A549 (cell line): ENCODE results near the gene COL13A1. TPM values are rescaled to one million over a fixed set of nuclear protein-coding genes. Genes with fewer than 3 reads are reported as not detected.

Experiments
- ATAC-seq, 2 experiments: fragments of 200-7000 bp in 1 of 2; fragments of >200 bp in 1 of 2; cut with Nextera tagmentation in 1 of 2; cut with Tn5 transposase in 1 of 2; 3 replicates each; pipeline versions ENCODE4 v1.8.0 to v1.9.1; 2018 to 2020; ENCODE audit warnings: mild to moderate bottlenecking in 1 of 2, moderate library complexity in 1 of 2
- CTCF ChIA-PET: fragments of 300-600 bp; sonication (Branson Sonifier 250); formaldehyde crosslinking; extraction: SDS; loops from one replicate; lab custom pipeline; 2021; ENCODE audit warnings: antibody characterized with exemption, inconsistent platforms; lab: Yijun Ruan, JAX
- POLR2A ChIA-PET: fragments of 350-600 bp; formaldehyde crosslinking; extraction: SDS; loops from one replicate; lab custom pipeline; 2021; ENCODE audit warnings: antibody characterized with exemption, inconsistent platforms; lab: Yijun Ruan, JAX
- DNase-seq, 2 experiments: peaks; one replicate each; pipeline versions ENCODE4 v3.0.0 to v3.0.0-alpha.2; 2011 to 2016; ENCODE audit warnings: low read depth in 1 of 2, low spot score in 1 of 2
- FAIRE-seq: peaks from 2 replicates; lab custom pipeline; 2011; peaks lifted over from hg19 to GRCh38; lab: Jason Lieb, UNC
- H3K27ac ChIP-seq, 2 experiments: fragments of >200 bp; sonication (Bioruptor Twin); formaldehyde crosslinking; 3 replicates each; pipeline ENCODE4 v1.5.1; 2016 to 2017
- H3K4me1 ChIP-seq: fragments of >200 bp; sonication (Bioruptor Twin); formaldehyde crosslinking; 3 replicates; pipeline ENCODE4 v1.6.1; 2016
- H3K4me2 ChIP-seq: fragments of >200 bp; sonication (Bioruptor Twin); formaldehyde crosslinking; 3 replicates; pipeline ENCODE4 v1.6.1; 2016
- H3K4me3 ChIP-seq: fragments of >200 bp; sonication (Bioruptor Twin); formaldehyde crosslinking; 3 replicates; pipeline ENCODE4 v1.5.1; 2016
- H3K9me3 ChIP-seq: fragments of >200 bp; sonication (Bioruptor Twin); formaldehyde crosslinking; 3 replicates; pipeline ENCODE4 v1.6.1; 2016
- BCL3 ChIP-seq: fragments of >200 bp; sonication (Bioruptor Twin); formaldehyde crosslinking; IDR thresholded peaks from 3 replicates; pipeline ENCODE4 v1.6.1; 2016
- CBX2 ChIP-seq: fragments of 200-600 bp; sonication (generic); IDR thresholded peaks from 2 replicates; pipeline ENCODE4 v1.6.1; 2016; ENCODE audit warnings: low read depth, mild to moderate bottlenecking, borderline replicate concordance
- CBX8 ChIP-seq: fragments of 200-600 bp; sonication (generic); IDR thresholded peaks from 2 replicates; pipeline ENCODE4 v1.6.1; 2016
- CHD2 ChIP-seq: fragments of 150-350 bp; IDR thresholded peaks from 2 replicates; pipeline ENCODE4 v1.6.1; 2014; ENCODE audit warnings: low read length; ENCODE audit not compliant: partially characterized antibody
- E2F6 ChIP-seq: IDR thresholded peaks from 2 replicates; pipeline ENCODE4 v1.6.1; 2012; ENCODE audit warnings: low read depth, borderline replicate concordance
- FOSL2 ChIP-seq, 2 experiments: fragments of 450-650 bp in 1 of 2; fragments of >200 bp in 1 of 2; sonication (Bioruptor Twin) in 1 of 2; formaldehyde crosslinking; IDR thresholded peaks; 2 replicates each; pipeline versions ENCODE4 v1.5.0 to v1.6.1; 2016 to 2020; ENCODE audit warnings: mild to moderate bottlenecking in 1 of 2, moderate library complexity in 1 of 2
- FOXS1 ChIP-seq: fragments of 250-450 bp; sonication (Bioruptor Pico); IDR thresholded peaks from 2 replicates; pipeline ENCODE4 v1.5.0; 2020; ENCODE audit warnings: mild to moderate bottlenecking, moderate library complexity
- HES2 ChIP-seq: fragments of >200 bp; sonication (Bioruptor Twin); formaldehyde crosslinking; IDR thresholded peaks from 2 replicates; pipeline ENCODE4 v1.6.1; 2016
- HEYL ChIP-seq: fragments of 250-450 bp; sonication (Bioruptor Pico); IDR thresholded peaks from 2 replicates; pipeline ENCODE4 v1.8.0; 2021; ENCODE audit warnings: mild to moderate bottlenecking, moderate library complexity
- HOXB13 ChIP-seq: fragments of 250-450 bp; sonication (Bioruptor Pico); IDR thresholded peaks from 2 replicates; pipeline ENCODE4 v1.5.0; 2020; ENCODE audit warnings: low read depth, mild to moderate bottlenecking, moderate library complexity
- NFE2L2 ChIP-seq: fragments of 150-350 bp; conservative IDR thresholded peaks from 2 replicates; pipeline ENCODE4 v1.6.1; 2014; ENCODE audit warnings: low read length
- NR3C1 ChIP-seq: fragments of >200 bp; sonication (Bioruptor Twin); formaldehyde crosslinking; IDR thresholded peaks from 3 replicates; pipeline ENCODE4 v1.6.1; 2017
- PHF8 ChIP-seq: fragments of 200-600 bp; sonication (generic); IDR thresholded peaks from 2 replicates; pipeline ENCODE4 v1.6.1; 2016; ENCODE audit warnings: low read depth, mild to moderate bottlenecking, antibody characterized with exemption, moderate library complexity, borderline replicate concordance
- POLR2A ChIP-seq: IDR thresholded peaks from 2 replicates; pipeline ENCODE4 v1.6.1; 2012; ENCODE audit warnings: mild to moderate bottlenecking, low read length
- RAD21 ChIP-seq, 2 experiments: fragments of >200 bp in 1 of 2; sonication (Bioruptor Twin) in 1 of 2; formaldehyde crosslinking in 1 of 2; IDR thresholded peaks in 1 of 2; conservative IDR thresholded peaks in 1 of 2; 2 replicates in 1 of 2; 3 replicates in 1 of 2; pipeline ENCODE4 v1.6.1; 2012 to 2018; ENCODE audit warnings: inconsistent platforms in 1 of 2
- RARB ChIP-seq: fragments of 250-450 bp; sonication (Bioruptor Pico); IDR thresholded peaks from 2 replicates; pipeline ENCODE4 v1.8.0; 2021; ENCODE audit warnings: mild to moderate bottlenecking, moderate library complexity
- RCOR1 ChIP-seq: fragments of 150-350 bp; IDR thresholded peaks from 2 replicates; pipeline ENCODE4 v1.6.1; 2014; ENCODE audit warnings: antibody characterized with exemption, low read length, low read depth
- SMC3 ChIP-seq: fragments of >200 bp; sonication (Bioruptor Twin); formaldehyde crosslinking; IDR thresholded peaks from 3 replicates; pipeline ENCODE4 v1.6.1; 2018; ENCODE audit warnings: inconsistent platforms
- TP53 ChIP-seq: fragments of 250-450 bp; sonication (Bioruptor Pico); IDR thresholded peaks from 2 replicates; pipeline ENCODE4 v1.5.0; 2021; ENCODE audit warnings: mild to moderate bottlenecking, moderate library complexity
- USF2 ChIP-seq: fragments of 450-650 bp; IDR thresholded peaks from 2 replicates; pipeline ENCODE4 v1.6.1; 2014; ENCODE audit warnings: antibody characterized with exemption
- ZNF302 ChIP-seq: fragments of 250-450 bp; sonication (Bioruptor Pico); IDR thresholded peaks from 2 replicates; pipeline ENCODE4 v1.9.0; 2021; ENCODE audit warnings: inconsistent platforms, mild to moderate bottlenecking, moderate library complexity
- ZSCAN20 ChIP-seq: fragments of 250-450 bp; sonication (Bioruptor Pico); IDR thresholded peaks from 2 replicates; pipeline ENCODE4 v1.8.0; 2022; ENCODE audit warnings: mild to moderate bottlenecking, moderate library complexity
- WGBS: methylation state at CpG from one replicate; pipeline ENCODE4 v1.1.6; 2017; ENCODE audit errors: missing lambda C conversion rate; 5-methylcytosine and 5-hydroxymethylcytosine counted together
- polyA plus RNA-seq, 4 experiments: library from polyadenylated mRNA; depleted of rRNA in 3 of 4; stranded (reverse); fragments of >200 nt; fragmentation: RNase III in 1 of 4; extraction: RNeasy Plus Mini Kit Qiagen cat#74134 plus additional on column Dnase treatment in 1 of 4; gene quantifications; 2 replicates in 3 of 4; 3 replicates in 1 of 4; pipeline ENCODE4 v1.2.3, GENCODE V29; 2011 to 2017

Gene COL13A1
- polyA plus RNA-seq, 2 of the 4 experiments (the other 2 are of a cell fraction) = 0.08 to 0.27 TPM

GRCh38 chr10:69756279-69756678, 45.4 kb upstream of the COL13A1 start:
- FAIRE-seq (no peak), DNase-seq (no peak)
- Histone ChIP-seq H3K9me3 (no peaks in the 10 kb centered on the region), H3K4me2 (no peak overlapping the region), H3K4me3 (no peak overlapping the region)
- CTCF ChIA-PET = interaction anchor here (0.6 to 3.1 kb wide), 4 partner anchors 14 to 214 kb away, joined by 3 to 10 read pairs (median 6); partner anchors contain the start of gene COL13A1
- WGBS = 85% methylated on average over 1 of the region's 1 CpG
- POLR2A ChIA-PET = no interaction called here
- TF ChIP-seq E2F6 (no peak), HES2 (no peak), FOSL2 (IDR thresholded peaks at IDR 0.05) (no peak), FOSL2 (CRISPR knock-in tag; IDR thresholded peaks at IDR 0.05) (no peak), HOXB13 (CRISPR knock-in tag) (no peak), RAD21 (conservative IDR thresholded peaks at IDR 0.05 in 1 of 2, IDR thresholded peaks at IDR 0.05 in 1 of 2) (no peak), PHF8 (no peak), BCL3 (no peak), RARB (CRISPR knock-in tag) (no peak), HEYL (CRISPR knock-in tag) (no peak), RCOR1 (no peak), FOXS1 (no peak), ZSCAN20 (CRISPR knock-in tag) (no peak), USF2 (no peak), POLR2A (no peak), NFE2L2 (no peak), CBX8 (no peak), NR3C1 (no peak), TP53 (CRISPR knock-in tag) (no peak)
- TF ChIP-seq, all 56 proteins: peak for 0
- Histone ChIP-seq H3K27ac (no peak overlapping the region), H3K4me1 (no peaks in the 10 kb centered on the region)
- ATAC-seq = no peak

- H3K4me2 ChIP-seq = no peak overlapping the region
- no peak; a peak in 2 of 6 replicates for ATAC-seq
- TF ChIP-seq CHD2 = no peak
- TF ChIP-seq SMC3 = no peak
- no peak for TF ChIP-seq CBX8
- no peak for TF ChIP-seq CBX2
- no peak for TF ChIP-seq ZNF302 (CRISPR knock-in tag)
- TF ChIP-seq FOSL2 (IDR thresholded peaks at IDR 0.05) = no peak
- TF ChIP-seq FOSL2 (CRISPR knock-in tag; IDR thresholded peaks at IDR 0.05) = no peak
- TF ChIP-seq, all 56 proteins: peak for 0
- Histone ChIP-seq H3K9me3 (no peaks in the 10 kb centered on the region), H3K27ac (no peak overlapping the region), H3K4me1 (no peaks in the 10 kb centered on the region), H3K4me3 (no peak overlapping the region)
- ChIA-PET CTCF (interaction anchor here (1.8 to 3.1 kb wide), 2 partner anchors 44 to 157 kb away, joined by 6 to 10 read pairs; partner anchors contain the start of gene COL13A1), POLR2A (no interaction called here)
- WGBS = 90% methylated on average over 2 of the region's 5 CpGs
- FAIRE-seq (no peak), DNase-seq (no peak)
Observed at GRCh38 chr10:69757206-69757552, 44.5 kb upstream of the COL13A1 start.
